Measurements from ENCODE around the gene CNTROB.

The CNTROB gene

GRCh38 chr17:7977805-7978204, 45.8 kb downstream of the CNTROB start:
- no peak for TF ChIP-seq CTCF (conservative IDR thresholded peaks at IDR 0.05)
- no peak overlapping the region for H3K27ac ChIP-seq

DNA sequence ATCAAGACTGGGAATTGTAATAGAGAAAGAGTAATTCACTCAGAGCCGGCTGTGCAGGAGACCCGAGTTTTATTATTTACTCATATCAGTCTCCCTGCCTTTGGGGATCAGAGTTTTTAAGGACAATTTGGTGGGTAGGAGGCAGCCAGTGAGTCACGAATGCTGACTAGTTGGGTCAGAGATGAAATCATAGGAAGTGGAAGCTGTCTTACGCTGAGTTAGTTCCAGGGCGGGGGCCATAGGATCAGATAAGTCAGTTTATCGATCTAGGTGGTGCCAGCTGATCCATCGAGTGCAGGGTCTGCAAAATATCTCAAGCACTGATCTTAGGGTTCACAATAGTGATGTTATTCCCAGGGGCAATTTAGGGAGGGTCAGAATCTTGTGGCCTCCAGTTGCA, 50.2 kb downstream of the CNTROB start:
- TF ChIP-seq CTCF (conservative IDR thresholded peaks at IDR 0.05): no peak
- H3K27ac ChIP-seq: no peak overlapping the region

GRCh38 chr17:7982666-7983065, 50.7 kb downstream of the CNTROB start:
- H3K27ac ChIP-seq: no peak overlapping the region
- TF ChIP-seq CTCF (conservative IDR thresholded peaks at IDR 0.05): no peak

DNA sequence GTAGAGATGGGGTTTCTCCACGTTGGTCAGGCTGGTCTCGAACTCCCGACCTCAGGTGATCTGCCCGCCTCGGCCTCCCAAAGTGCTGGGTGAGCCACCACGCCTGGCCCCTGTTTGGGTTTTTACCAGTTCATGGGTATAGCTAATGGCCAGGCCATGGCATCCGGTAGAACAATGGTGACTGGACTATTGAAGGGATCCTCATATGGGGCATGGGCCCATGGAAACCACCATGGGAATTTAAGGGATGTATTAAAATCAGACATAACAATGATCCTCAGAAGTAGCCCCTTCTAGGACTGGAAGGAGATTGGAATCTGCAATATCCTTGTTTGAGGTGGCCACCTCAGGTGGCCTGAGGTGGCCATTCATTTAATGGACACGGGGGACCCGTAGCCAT, 52.9 kb downstream of the CNTROB start:
- TF ChIP-seq CTCF (conservative IDR thresholded peaks at IDR 0.05): no peak
- no peak overlapping the region for H3K27ac ChIP-seq

DNA sequence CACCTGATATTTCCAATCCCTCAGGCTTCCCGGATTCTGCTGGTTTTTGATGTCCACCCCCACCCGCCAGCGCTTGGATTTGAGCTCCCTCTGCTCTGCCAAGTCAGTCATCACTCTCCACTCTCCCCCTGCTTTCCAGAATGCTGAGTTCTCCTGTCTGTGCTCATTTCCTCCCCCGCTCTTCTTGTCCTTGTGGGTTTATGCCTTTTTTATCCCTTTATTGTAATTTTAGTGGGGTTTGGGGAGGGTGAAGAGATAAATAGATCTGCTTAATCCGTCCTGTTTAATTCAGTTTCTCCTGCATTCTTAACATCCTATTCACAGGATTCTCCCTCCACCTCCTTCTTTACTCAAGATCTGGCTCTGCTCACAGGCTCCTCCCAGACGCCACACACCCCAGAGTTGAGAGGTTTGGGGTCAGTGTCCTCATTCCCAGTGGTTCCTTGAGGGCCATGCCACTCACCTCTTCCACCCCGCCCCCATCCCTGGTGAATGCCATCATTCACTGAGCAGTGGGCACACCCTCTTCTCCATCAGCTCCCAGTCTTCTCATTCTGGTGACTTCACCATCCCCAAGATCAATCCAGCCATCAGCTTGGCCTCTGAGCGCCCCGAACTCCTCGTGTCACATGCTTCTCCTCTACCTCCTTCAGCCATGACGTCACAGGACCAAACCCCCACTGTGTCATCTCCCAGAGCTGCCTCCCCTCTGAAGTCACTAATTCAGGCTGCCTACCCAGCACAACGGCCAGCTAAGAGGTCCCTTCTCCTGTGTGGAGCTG, 55.3 kb downstream of the CNTROB start:
- H3K27ac ChIP-seq: no peak overlapping the region
- no peak for TF ChIP-seq CTCF (conservative IDR thresholded peaks at IDR 0.05)

DNA sequence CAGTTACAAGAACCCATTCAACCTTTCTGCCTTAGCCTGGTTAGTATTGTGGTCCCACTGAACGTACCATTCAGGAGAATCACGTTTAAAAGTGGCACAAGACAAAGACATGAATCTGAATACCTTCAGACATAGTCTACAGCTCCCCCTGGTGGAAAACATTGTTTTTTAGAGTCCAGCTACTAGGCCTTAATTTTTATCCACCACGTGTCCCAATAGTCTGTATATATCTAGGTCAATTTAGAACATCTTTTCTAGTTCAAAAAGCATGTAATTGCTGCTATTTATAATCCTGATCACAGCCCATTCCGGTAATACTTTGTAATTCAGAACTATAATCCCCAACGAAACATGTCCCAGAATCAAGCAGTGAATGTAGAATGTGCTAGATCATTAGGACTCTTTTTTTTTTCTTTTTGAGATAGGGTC, 56.8 kb downstream of the CNTROB start:
- peak; percentile 73 for TF ChIP-seq CTCF (conservative IDR thresholded peaks at IDR 0.05)
- H3K27ac ChIP-seq: no peak overlapping the region

DNA sequence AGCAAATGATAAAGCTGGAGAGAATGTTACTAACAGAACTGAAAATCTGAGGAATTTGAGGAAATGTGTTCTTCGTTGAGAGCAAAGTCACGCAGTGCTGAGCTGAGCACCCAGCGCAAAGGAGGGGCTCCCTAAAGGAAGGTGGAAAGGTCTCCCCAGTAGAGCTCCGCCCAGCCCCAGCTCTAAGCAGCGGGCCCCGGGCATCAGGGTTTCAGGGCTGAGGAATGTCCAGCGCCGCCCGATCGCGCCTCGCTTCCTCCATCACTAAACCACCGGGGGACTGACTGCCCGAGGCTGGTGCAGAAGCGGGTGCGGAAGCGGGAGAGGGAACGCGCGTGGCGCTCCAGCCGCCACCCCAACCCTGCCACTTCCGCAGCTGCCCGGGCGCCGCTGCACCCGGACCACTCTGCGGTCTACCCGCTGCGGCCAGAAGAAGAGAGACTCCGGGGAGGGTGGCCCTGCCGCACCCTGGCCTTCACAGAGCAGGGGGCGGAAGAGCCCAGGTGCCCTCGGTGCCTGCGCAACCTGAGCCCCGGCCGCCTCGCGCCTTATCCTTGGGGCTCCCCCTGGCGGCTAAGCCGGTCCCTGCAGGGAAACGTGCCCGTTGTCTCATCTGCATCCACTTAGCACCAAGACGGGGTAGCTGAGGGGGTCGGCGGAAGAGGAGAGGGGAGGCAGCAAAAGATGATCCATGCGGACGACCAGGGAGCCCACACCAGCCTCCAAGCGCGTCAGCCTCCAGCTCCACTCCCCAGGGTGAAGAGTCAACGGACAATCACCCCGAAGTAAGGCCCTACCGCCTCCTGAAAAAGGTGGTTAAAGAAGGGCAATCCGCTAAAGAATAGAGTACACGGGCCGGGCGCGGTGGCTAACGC, 58.0 kb downstream of the CNTROB start:
- TF ChIP-seq CTCF (conservative IDR thresholded peaks at IDR 0.05): peak; percentile 89
- peak overlapping the region; percentile 61 for H3K27ac ChIP-seq

All from VCaP (cell line).